GM21526 (cell line): ENCODE measurements around the gene SLC4A4.

Experiments
- ATAC-seq: cut with Tn5 transposase; IDR thresholded peaks from one replicate; pipeline ENCODE4 v1.9.1; 2021; ENCODE audit warnings: moderate library complexity; ENCODE audit not compliant: unreplicated experiment, low FRiP score

SLC4A4 gene

DNA sequence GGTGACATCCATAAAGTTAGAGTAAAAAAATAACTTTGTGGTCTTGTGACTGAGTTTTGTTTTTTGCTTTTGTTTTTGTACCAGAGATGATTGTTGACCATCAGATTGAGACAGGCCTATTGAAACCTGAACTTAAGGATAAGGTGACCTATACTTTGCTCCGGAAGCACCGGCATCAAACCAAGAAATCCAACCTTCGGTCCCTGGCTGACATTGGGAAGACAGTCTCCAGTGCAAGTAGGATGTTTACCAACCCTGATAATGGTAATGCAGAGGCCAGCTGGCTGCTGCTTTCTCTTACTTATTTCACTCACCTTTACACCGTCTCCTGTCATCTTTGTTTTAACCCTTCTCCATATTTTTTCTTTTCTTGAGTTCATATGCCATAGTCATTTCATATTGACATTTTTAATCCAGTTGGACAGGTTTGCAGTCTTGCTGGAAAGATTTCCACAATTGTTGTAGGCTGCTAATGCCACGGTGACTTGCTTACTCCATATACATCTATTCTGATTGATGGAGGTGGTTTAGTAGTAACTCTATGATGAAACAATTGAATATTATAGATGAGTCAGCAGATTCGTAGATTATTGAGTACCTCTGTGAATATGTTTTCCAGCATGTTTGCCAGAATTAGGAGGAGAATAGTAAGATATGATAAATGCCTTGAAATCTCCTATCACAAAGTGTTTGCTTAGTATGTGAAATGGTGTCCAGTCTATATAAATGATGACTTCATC lies 18.3 kb downstream of the SLC4A4 start:
- ATAC-seq, result no peak

- no peak for ATAC-seq
These were observed 22.0 kb downstream of the SLC4A4 start for GRCh38 chr4:71360844-71361243.

- ATAC-seq, result no peak
These were observed 22.7 kb downstream of the SLC4A4 start for GRCh38 chr4:71361476-71361875.

DNA sequence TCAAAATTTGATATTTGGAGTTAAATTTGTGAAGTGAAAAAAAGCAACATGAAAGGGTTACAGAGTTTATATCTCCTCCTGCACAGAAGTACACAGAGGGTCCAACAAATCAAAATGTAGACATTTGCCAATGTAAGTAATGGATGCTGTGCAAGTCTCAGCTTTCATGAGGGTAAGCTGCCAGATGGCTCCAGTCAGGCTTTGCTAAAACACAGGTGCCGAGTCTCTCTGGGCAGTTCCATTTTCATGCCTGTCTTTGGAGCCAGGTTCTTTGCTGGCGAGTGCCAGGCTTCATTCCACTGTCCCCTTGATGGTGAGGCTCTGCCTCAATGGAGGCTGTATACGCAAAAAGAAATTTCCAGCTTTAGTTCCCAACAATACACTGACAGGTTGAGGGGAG lies 27.9 kb downstream of the SLC4A4 start:
- ATAC-seq, result no peak

- no peak for ATAC-seq
These were observed 28.7 kb downstream of the SLC4A4 start for GRCh38 chr4:71367546-71367945.

- no peak for ATAC-seq
These were observed 30.1 kb downstream of the SLC4A4 start for GRCh38 chr4:71368906-71369305.

GRCh38 chr4:71369536-71369935 lies 30.7 kb downstream of the SLC4A4 start:
- ATAC-seq, result no peak

DNA sequence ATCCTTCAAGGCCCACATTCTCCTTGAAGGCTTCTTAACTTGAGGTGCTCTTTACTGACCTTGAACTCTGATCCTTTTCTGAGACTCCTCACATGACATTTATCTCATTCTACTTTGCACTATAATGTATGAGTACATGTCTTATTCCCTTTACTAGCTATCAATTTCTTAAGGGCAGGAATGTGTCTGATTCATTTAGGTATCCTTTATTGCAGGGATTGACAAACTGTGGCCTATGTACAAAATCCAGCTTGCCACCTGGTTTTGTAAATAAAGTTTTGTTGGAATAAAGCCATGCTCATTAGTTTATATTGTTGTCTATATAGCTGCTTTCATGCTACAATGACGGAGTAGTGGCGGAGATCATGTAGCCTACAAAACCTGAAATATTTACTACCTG lies 36.7 kb downstream of the SLC4A4 start:
- ATAC-seq, result no peak

GRCh38 chr4:71377561-71377960 lies 38.7 kb downstream of the SLC4A4 start:
- no peak for ATAC-seq

DNA sequence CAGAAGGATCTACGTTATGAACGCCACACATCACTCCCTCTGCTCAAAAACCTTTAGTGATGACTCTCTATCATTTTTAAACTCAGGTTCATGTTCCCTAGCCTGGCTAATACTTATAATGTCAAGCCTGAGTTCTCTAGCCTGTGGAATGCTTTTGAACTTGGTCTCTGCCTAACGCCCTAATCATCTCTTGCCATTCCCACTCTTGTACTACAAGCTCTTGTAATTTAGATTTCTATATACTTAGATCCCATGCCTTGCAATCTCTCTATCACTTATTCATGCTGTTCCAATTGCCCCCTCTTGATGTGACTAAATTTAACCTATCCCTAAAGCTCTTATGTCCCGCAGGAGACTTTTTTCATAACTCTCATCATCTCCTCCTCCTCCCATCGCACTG lies 40.3 kb downstream of the SLC4A4 start:
- ATAC-seq, result no peak

DNA sequence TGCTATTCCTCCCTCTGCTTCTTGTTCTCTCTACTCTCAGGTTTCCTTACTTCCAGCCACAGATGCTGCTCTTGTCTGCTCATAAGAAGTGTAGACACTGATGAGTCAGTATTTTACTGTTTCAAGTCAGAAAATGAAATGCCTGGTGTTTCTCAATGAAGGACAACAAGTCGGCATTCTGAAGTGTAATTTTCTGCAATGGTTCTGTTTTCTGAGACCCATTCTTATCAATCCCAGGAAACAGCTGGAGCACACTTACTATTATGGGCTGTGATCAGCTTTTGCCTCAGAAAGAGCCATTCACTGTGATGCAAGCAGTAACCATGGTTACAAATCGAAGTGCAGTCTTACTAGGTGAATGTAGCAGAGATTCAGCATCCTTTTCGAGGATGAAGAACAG lies 42.0 kb downstream of the SLC4A4 start:
- ATAC-seq, result no peak

GRCh38 chr4:71382125-71382899 lies 43.5 kb downstream of the SLC4A4 start:
- ATAC-seq, result no peak

- ATAC-seq, result no peak
These were observed 44.2 kb downstream of the SLC4A4 start for GRCh38 chr4:71382900-71383560.

DNA sequence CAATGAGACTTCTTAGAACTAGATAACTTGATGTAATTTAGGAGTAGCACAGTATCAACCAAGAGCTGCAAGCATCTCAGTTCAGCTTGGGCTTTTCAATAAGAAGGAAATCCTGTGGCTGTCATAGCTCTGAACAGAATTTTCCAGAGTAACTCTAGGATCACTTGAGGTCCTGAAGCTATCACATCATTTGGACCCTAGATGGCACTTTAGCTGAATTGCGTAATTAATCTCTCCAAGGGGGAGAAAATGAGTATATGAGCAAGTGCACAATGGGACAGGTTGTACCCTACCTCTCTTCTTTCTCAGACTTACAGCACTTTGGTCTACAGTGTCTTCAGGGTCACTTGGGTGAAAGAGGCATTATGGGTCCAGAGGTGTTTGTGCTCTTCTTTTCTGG lies 45.2 kb downstream of the SLC4A4 start:
- ATAC-seq, result no peak

DNA sequence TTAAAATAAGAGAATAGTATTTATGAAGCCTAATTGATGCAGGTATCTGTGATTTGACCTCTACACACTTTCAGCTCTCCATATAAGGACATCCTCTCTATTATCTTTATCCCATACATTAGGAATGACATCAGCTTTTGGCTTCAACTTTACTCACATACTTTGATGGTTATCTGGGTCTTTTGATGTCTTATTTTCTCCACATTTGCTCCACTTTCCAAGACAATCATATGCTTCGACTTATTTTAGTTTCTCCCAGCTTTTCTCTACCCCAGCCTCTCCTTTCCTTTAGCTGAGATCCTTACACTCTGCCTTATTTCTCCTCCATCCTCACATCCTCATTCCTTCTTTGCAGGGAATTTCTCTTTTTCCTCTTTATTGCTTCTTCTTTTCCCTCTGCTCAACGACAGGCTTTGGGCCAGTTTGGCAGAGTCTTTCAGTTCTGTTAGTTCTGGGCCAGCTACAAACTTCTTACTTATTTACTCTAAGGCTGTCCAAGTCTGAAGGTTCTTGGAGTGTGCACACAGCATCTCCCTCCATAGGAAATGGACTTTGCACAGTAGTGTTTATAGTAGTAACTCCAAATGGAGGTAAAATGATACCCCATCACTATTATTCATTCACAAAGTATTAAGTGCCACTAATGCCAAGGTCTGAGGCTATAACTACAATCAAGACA lies 50.5 kb downstream of the SLC4A4 start:
- ATAC-seq, result no peak

GRCh38 chr4:71392109-71392508 lies 53.3 kb downstream of the SLC4A4 start:
- ATAC-seq, result no peak

GRCh38 chr4:71396382-71396781 lies 57.6 kb downstream of the SLC4A4 start:
- ATAC-seq, result no peak

GRCh38 chr4:71400810-71401209 lies 62.0 kb downstream of the SLC4A4 start:
- no peak for ATAC-seq

DNA sequence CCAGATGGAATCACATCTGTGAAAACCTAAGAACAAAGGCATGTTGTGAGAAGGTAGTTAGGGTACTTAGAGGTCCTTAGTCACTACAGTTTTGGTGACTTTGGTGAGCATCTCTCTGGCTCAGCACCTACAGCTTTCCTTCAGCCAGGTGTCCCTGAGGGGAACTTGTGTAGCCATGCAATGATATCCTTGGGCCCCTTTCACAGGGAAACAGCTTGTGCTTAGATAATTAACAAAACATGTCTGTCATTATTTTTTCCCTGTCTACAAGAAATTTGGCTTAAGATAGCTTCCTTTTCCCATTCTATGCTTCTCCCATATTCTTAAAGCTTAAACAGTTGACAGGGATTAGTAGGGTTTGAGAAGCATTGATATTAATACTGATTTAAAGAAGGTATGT lies 63.8 kb downstream of the SLC4A4 start:
- ATAC-seq, result no peak

DNA sequence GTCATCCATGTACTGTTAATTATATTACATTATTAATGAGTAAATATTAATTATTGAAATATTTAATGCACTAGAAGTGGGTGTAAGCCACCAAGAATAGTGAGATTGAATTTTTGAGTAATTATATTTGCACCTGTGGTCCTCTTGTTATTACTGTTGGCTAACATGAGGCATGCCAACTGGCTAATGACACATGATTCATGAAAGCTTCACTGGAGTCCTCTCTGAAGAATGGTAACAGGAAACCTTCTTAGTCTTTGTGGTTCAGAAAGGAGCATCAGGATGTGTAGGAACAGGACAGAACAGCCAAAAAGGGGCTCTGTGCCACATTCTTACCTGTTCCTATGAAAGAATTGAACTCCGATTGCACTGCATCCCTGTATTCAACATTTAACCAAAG lies 65.2 kb downstream of the SLC4A4 start:
- no peak for ATAC-seq

DNA sequence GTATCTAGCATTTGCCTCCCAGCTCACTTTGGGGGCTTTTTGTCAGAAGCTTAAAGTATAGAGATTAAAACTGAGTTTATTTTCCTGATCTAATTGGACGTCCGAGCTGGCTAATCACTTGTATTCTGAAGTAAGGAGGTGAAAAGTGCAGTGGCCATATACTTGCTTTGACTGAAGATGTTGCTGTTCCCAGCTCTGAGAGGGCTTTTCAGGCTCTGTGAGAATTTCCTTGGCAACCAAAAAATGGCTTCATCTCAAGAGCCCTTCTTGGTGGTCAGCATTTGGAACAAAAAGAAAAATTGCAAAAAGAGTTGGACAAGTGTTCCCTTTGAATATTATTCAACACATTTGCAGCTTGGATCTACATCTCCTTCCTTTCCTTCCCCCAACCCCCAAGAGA lies 67.0 kb downstream of the SLC4A4 start:
- no peak for ATAC-seq
